Measurements from ENCODE around the gene USP19. TPM values are rescaled to one million over a fixed set of nuclear protein-coding genes. Genes with fewer than 3 reads are reported as not detected.

Gene USP19
- polyA plus RNA-seq, 12 donors, result 30.0 to 63.7 (median 32.8) TPM; not detected in 1

DNA sequence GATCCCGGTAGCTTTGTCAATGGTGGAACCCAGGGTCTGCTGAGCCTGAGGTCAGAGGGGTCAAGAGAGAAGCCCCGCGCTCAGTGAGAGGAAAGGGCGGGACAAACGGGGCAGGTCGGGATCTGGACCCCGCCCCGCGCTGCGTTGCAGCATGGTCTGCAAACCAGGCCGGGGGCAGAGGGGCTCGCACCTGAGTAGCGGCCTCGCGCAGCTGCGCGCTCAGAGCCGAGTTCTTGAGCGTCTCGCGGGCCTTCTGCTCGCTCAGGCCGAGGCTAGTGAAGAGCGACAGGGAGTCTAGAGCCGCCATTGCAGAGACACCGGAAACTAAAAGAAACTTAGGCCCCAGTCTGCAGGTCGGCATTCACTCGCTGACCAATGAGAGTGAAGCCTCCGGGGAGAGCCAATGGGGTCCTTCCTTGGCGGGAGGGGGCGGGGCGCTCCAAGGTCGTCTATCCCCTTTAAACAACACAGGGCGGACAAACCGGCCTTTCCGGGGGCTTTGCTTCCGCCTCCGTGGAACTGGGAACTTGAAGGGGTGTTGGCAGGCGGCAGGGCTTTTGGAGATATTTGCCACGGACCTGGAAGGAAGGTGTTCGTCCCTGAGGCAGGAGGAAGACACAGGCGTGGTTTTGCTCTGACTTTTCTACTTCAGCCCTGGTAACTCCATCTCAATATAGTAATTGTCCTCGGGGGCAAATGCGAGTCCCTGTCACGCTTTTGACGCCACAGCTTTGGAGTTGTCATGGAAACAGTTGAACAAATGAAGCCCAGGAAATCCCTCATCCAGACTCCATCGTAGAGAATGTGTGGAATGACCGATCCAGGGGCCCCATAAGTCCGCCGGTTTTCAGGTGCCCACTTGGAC is 16.0 kb downstream of the USP19 start, which contains the start of gene QARS1:
QARS1 (minus strand) TSS at position 331 of the 865 bp plus-strand sequence; CDS start at position 307, 24 bp downstream.
- DNase-seq, result peak; percentile 94

DNA sequence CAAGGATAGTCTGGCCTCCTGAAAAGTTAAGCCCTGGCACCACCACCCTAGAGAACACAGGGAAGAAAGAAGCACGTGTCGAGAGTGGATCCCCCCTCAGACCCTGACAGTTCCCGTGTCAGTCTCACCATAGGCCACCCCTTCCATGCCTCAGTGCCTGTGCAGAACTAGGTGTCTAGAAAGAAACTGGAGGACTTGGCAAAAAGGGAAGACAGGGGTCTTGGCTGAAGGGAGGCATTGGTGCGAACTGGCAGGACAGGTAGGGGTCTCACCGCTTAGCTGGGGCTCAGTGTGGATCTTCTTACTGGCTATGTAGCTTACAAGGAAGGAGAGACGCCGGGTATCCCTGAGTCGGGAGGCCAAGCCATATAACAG is 16.6 kb downstream of the USP19 start:
- DNase-seq, result no peak

DNA sequence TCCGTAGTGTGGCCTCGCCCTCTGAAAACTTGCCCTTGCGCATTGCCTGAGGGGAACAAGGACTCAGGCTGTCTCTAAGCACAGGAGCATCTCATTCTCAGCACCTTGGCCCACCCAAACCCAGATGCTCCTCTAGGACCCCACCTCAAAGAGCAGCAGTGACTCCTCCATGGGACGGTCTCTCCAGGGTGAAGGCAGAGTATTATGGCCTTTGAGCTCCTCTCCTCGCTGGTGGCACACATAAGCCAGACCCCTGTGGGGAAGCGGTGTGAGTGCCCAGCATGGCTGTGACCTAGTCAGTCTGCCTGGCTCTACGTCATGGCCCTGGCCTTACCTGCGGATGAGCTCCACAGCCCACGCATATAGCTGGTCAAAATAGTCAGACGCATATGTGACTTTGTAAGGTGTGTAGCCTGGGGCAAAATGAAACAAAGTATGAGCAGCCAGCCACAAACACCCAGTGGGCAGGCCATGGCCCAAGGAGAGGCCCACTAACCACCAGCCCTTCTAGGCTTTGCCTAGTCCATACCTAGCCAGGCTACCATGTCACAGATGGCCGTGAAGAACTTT is 20.5 kb downstream of the USP19 start:
- DNase-seq, result no peak

DNA sequence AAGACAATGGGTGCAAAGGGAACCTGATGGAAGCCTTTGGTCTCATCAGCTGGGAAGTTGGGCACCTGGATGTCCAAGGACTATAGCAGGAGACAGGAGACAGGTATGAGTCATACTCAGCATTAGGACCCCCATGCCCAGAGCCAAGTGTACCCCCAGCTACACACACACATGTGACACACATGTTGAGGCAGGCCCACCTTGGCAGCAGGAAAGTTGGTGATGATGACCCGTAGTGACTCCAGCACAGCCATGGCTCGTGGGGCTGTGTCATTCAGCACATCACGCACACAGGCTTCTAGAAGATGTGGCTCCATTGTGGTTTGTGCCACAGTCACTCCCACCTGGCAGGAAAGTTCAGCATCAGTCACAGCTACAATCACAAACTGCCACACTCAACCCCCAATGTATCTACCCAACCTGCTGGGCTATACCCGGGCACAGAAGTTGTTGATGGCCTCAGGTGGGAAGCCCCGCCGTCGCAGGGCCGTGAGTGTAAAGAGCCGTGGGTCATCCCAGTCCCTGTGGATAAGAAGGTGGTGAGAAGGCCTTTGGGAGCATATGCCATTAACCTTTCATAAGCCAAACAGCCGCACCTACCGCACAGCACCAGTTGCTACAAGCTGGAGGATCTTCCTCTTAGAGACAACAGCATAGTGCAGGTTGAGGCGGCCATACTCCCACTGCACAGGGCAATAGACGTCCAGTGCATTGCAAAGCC is 21.6 kb downstream of the USP19 start:
- no peak for DNase-seq

DNA sequence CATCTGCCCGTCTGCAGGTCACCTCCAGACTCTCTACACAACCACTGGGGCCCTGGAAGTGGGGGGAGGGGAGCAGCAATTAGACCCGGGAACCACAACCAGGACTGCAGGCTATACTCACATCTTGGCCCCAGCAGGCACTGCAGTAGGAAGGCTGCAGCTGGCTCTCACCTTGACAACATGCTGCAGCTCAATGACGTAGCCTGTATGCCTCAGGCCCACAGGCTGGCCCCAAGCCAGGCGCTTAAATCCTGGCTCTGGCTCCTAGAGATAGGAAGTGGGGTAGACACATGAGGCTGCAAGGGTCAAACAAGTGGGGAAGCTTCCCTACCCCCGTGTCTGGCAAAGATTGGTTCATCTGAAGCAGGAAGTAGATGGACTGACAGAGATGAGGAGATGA is 22.2 kb downstream of the USP19 start:
- no peak for DNase-seq

DNA sequence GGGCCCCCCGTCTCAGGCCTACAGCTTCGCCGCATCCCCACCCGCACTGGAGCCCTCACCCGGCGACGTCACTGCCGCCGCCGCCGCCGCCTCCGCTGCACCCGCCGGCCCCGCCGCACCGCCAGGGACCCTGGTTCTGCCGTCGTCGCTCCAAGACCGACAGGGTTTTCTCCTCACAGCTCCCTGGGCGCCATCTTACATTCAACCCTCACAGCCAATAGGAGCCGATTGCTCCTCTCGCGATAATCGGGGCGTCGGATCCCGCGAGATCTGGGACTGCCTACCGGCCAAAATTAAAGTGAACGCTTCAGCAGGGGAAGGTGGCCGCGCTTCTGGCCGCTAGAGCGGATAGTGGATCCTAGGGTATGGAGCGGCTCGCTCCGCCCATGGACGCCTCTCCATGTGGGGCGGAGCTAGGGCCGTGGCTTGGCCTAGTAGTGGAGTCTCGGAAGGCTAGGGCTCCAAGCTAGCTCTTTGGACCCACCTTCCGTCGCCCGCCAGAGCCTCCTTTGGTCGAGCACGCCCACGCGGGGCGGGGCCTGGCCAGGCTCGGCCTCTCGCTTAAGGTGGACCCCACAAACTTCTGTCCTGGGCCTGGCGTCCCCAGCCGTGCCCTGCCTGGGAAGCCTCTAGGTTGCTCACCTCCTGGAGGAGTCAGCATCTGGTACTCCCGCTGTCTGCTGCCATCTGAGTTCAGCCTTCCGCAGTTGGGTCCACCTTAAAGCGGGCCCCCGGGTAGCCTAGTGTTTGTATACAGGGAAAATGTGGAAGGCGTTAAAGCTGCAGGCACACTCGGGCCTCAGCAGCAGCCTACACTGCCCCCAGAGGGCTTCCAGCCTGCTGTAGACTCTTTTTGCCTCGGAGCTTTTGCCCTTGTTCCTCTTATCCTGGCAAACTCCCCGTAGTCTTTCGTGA is 26.5 kb downstream of the USP19 start, which contains the start of gene QRICH1:
QRICH1 (minus strand) TSS at position 219 of the 915 bp plus-strand sequence. CDS start 17,054 bp downstream, outside the sequence.
- peak; percentile 99 for DNase-seq

DNA sequence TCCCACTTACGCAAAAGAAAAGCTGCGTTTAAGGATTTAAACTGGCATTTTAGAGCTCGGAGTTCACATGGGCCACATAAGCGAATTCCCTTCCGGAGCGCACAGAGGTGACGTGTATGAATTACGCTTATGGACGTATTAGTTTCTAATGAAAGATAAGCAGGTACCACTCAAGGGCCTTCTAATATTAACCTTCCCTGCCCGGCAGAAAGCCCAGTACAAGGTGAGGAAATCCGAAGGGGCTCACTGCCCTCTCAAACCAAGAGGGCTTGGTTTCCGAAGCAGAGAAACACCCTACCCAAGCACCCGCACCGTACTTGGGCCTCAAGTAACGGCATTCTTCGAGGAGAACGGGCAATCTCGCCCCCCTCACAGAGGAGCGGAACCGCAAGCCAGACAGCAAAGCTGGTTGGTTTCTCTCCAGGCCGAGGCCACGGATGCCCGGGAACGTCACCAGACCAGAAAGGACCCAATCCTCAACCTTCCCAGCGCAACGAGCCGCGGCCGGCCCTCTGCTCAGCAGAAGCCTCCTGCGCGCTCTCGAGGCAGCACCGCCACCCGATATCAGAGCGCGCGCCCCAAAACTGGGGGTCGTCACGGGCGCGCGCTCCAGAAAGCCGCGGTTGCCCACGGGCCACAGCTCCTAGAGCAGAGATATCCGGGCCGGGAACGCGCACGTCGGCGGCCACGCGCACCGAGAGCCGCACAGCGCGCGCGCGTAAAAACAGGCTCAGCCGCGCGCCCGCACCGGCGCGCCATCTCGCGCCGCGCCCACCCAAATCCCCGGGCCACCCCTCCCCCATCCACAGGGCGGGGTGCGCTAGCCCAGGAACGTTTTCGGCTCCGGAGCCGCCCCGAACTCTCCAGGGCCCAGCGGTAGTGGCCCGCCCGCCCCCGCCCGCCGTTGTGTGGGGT is 27.4 kb downstream of the USP19 start:
- peak; percentile 90 for DNase-seq

DNA sequence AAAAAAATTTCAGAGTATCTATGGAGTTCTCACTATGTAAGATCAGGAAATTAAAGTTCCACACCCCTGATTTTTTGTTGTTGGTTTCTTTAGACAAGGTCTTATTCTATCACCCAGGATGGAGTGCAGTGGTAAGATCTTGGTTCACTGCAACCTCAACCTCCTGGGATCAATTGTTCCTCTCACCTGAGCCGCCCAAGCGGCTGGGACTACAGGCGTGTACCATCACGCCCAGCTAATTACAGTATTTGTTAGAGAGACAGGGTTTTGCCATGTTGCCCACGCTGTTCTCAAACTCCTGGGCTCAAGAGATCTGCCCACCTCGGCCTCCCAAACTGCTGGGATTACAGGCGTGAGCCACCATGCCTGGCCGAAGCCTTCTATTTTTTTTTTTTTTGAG is 39.2 kb downstream of the USP19 start:
- no peak for DNase-seq

DNA sequence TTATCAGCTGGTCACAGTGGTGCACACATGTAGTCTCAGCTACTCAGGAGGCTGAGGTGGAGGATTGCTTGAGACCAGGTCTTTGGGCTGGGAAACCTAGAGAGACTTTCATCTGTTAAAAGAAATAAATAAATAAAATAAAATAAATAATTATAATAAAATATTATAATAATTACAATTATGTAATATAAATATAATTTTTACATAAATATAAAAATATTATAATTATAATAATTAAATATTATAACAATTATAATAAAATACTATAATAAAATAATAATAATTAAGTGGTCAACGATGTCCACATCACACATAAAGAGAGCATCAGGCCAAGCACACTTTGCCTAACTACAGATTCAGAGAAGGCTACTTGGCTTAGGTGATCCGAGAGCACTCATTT is 41.4 kb downstream of the USP19 start:
- no peak for DNase-seq

DNA sequence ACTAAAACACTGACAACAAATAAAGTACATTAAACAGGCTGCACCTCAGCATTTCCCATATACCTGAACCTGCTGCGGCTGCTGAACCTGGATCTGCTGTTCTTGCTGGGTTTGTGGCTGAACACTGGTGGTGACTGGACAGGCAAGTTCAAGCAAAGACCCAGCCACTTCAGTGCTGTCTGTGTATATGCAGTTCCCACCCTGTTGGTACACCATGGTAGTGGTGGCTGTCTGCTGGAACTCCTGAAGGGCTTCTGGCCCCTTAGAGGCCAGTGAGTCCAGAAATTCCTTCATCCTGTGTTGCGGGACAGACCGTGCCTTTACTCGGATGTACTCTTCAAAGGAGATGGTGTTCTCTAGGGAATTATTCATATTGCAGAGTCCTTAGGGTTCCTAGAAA is 44.0 kb downstream of the USP19 start:
- DNase-seq, result no peak

DNA sequence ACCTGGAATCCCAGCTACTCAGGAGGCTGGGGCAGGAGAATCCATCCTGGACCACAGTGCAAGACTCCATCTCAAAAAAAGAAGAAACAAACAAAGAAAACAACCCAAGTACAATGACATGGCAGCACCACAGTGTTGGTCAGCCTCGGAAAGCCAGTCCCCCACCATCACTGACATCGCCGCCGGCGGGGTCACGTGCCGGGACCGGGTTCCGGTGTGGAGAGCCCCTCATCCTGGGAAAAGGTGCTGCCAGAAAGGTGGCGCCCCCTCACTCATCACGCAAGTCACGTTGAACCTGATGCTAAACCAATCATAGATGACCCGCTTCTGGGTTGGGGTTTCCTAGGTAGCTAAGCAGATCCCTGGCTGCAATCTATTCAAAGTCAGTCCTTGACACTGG is 44.5 kb downstream of the USP19 start:
- no peak for DNase-seq

Other genes with a start within 250 kb of the USP19 start
- gene SLC25A20, start 221.9 kb downstream of the USP19 start, polyA plus RNA-seq (ENCODE audit: insufficient read length in 12 of 12), result 10 to 100 TPM in 11 of 12 donors, not detected in 1; 11.3 to 20.8 (median 17.2) TPM
- 10 to 100 TPM in 11 of 12 donors, not detected in 1; 48.3 to 95.2 (median 61.1) TPM for gene ARIH2, start 202.0 kb downstream of the USP19 start, polyA plus RNA-seq (ENCODE audit: insufficient read length in 12 of 12)
- 10 to 100 TPM in 8 of 12 donors, 1 to 10 TPM in 3, not detected in 1; 7.9 to 27.5 (median 12.0) TPM for gene P4HTM, start 130.6 kb downstream of the USP19 start, polyA plus RNA-seq (ENCODE audit: insufficient read length in 12 of 12)
- 100 to 1,000 TPM in 6 of 12 donors, 10 to 100 TPM in 5, not detected in 1; 88.7 to 167 (median 102) TPM for gene WDR6, start 113.4 kb downstream of the USP19 start, polyA plus RNA-seq (ENCODE audit: insufficient read length in 12 of 12)
- 10 to 100 TPM in 11 of 12 donors, not detected in 1; 27.3 to 42.9 (median 29.7) TPM for gene DALRD3, start 102.2 kb downstream of the USP19 start, polyA plus RNA-seq (ENCODE audit: insufficient read length in 12 of 12)
- gene NDUFAF3, start 98.7 kb downstream of the USP19 start, polyA plus RNA-seq (ENCODE audit: insufficient read length in 12 of 12), result 10 to 100 TPM in 11 of 12 donors, not detected in 1; 38.5 to 65.7 (median 52.5) TPM
- 100 to 1,000 TPM in 11 of 12 donors, not detected in 1; 195 to 254 (median 226) TPM for gene IMPDH2, start 91.4 kb downstream of the USP19 start, polyA plus RNA-seq (ENCODE audit: insufficient read length in 12 of 12)
- gene QRICH1, start 26.8 kb downstream of the USP19 start, polyA plus RNA-seq (ENCODE audit: insufficient read length in 12 of 12), result 100 to 1,000 TPM in 2 of 12 donors, 10 to 100 TPM in 10; 46.8 to 246 (median 61.4) TPM
- 100 to 1,000 TPM in 11 of 12 donors, not detected in 1; 231 to 302 (median 252) TPM for gene QARS1, start 16.1 kb downstream of the USP19 start, polyA plus RNA-seq (ENCODE audit: insufficient read length in 12 of 12)
- 100 to 1,000 TPM; 197 to 456 (median 322) TPM for gene LAMB2, start 12.2 kb upstream of the USP19 start, polyA plus RNA-seq (ENCODE audit: insufficient read length in 12 of 12)
- 10 to 100 TPM in 11 of 12 donors, not detected in 1; 11.5 to 24.0 (median 14.5) TPM for gene CCDC71, start 45.5 kb upstream of the USP19 start, polyA plus RNA-seq (ENCODE audit: insufficient read length in 12 of 12)
- gene KLHDC8B, start 50.8 kb upstream of the USP19 start, polyA plus RNA-seq (ENCODE audit: insufficient read length in 12 of 12), result 100 to 1,000 TPM in 2 of 12 donors, 10 to 100 TPM in 9, not detected in 1; 44.8 to 128 (median 84.8) TPM
- 10 to 100 TPM in 4 of 12 donors, 1 to 10 TPM in 7, not detected in 1; 4.1 to 17.3 (median 8.5) TPM for gene C3orf62, start 156.4 kb upstream of the USP19 start, polyA plus RNA-seq (ENCODE audit: insufficient read length in 12 of 12)
- gene USP4, start 219.2 kb upstream of the USP19 start, polyA plus RNA-seq (ENCODE audit: insufficient read length in 12 of 12), result 10 to 100 TPM in 11 of 12 donors, not detected in 1; 37.9 to 70.5 (median 46.8) TPM
- 100 to 1,000 TPM in 8 of 12 donors, 10 to 100 TPM in 3, not detected in 1; 76.6 to 197 (median 105) TPM for gene GPX1, start 237.5 kb upstream of the USP19 start, polyA plus RNA-seq (ENCODE audit: insufficient read length in 12 of 12)